SK-N-SH (cell line): Measurements from ENCODE around the gene C14orf119. TPM values are rescaled to one million over a fixed set of nuclear protein-coding genes. Genes with fewer than 3 reads are reported as not detected.

Source experiments
- CTCF ChIA-PET: fragments of 300-600, 350-600 bp; formaldehyde crosslinking; extraction: SDS; loops from one replicate; lab custom pipeline; 2021; lab: Yijun Ruan, JAX
- POLR2A ChIA-PET: fragments of 350-600 bp; sonication (Branson Sonifier 250); formaldehyde crosslinking; extraction: SDS; loops from one replicate; lab custom pipeline; 2020; ENCODE audit warnings: antibody characterized with exemption, inconsistent platforms; lab: Yijun Ruan, JAX
- DNase-seq: peaks from one replicate; pipeline ENCODE4 v3.0.0; 2012
- H2AFZ ChIP-seq: fragments of 200-600 bp; sonication (generic); 2 replicates; pipeline ENCODE4 v1.8.1; 2016; ENCODE audit warnings: antibody characterized with exemption, mild to moderate bottlenecking, low read depth
- H3F3A ChIP-seq: fragments of 200-600 bp; sonication (generic); replicated peaks from 2 replicates; pipeline ENCODE3; 2016; ENCODE audit warnings: antibody characterized with exemption, mild to moderate bottlenecking; ENCODE audit not compliant: insufficient read depth
- H3K27ac ChIP-seq, 2 experiments: fragments of 200-500 bp in 1 of 2; fragments of 200-600 bp in 1 of 2; sonication (Bioruptor generic) in 1 of 2; sonication (generic), shearing (Covaris generic) in 1 of 2; 2 replicates each; pipeline versions ENCODE4 v1.5.1 to v1.6.1; 2014 to 2016; ENCODE audit warnings: low read depth in 2 of 2, inconsistent platforms in 1 of 2, low read length in 1 of 2, mild to moderate bottlenecking in 1 of 2, mixed read lengths in 1 of 2
- H3K27me3 ChIP-seq: fragments of 200-600 bp; sonication (generic), shearing (Covaris generic); 2 replicates; pipeline ENCODE4 v1.6.1; 2016; ENCODE audit warnings: mixed run types; ENCODE audit not compliant: insufficient read depth
- H3K36me3 ChIP-seq, 2 experiments: fragments of 200-500 bp in 1 of 2; fragments of 200-600 bp in 1 of 2; sonication (Bioruptor generic) in 1 of 2; sonication (generic) in 1 of 2; replicated peaks in 1 of 2; 2 replicates each; pipeline versions ENCODE3 to v1.5.1; 2014 to 2016; ENCODE audit warnings: low read length in 1 of 2, mild to moderate bottlenecking in 1 of 2; ENCODE audit not compliant: insufficient read depth in 2 of 2, control insufficient read depth in 1 of 2
- H3K4me1 ChIP-seq, 2 experiments: fragments of 200-500 bp in 1 of 2; fragments of 200-600 bp in 1 of 2; sonication (Bioruptor generic) in 1 of 2; sonication (generic), shearing (Covaris generic) in 1 of 2; 2 replicates each; pipeline versions ENCODE4 v1.5.1 to v1.6.1; 2014 to 2016; ENCODE audit warnings: low read depth in 1 of 2, low read length in 1 of 2, mixed run types in 1 of 2; ENCODE audit not compliant: insufficient read depth in 2 of 2, control insufficient read depth in 1 of 2
- H3K4me2 ChIP-seq: fragments of 200-600 bp; sonication (generic), shearing (Covaris generic); 2 replicates; pipeline ENCODE4 v1.6.1; 2017; ENCODE audit warnings: mixed run types
- H3K4me3 ChIP-seq, 2 experiments: fragments of 200-500 bp in 1 of 2; fragments of 200-600 bp in 1 of 2; sonication (Bioruptor generic) in 1 of 2; sonication (generic), shearing (Covaris generic) in 1 of 2; 2 replicates each; pipeline versions ENCODE4 v1.5.1 to v1.8.1; 2014 to 2016; ENCODE audit warnings: low read depth in 2 of 2, inconsistent platforms in 1 of 2, low read length in 1 of 2, mild to moderate bottlenecking in 1 of 2, mixed read lengths in 1 of 2, moderate library complexity in 1 of 2
- H3K79me2 ChIP-seq: fragments of 200-600 bp; sonication (generic); 2 replicates; pipeline ENCODE4 v1.8.1; 2017; ENCODE audit warnings: mild to moderate bottlenecking; ENCODE audit not compliant: insufficient read depth
- H3K9ac ChIP-seq: fragments of 200-600 bp; sonication (generic); 2 replicates; pipeline ENCODE4 v1.6.1; 2017; ENCODE audit warnings: mixed run types
- H3K9me2 ChIP-seq: fragments of 200-600 bp; sonication (generic); 2 replicates; pipeline ENCODE4 v1.6.1; 2017; ENCODE audit warnings: mixed run types
- H3K9me3 ChIP-seq: fragments of 200-600 bp; sonication (generic); 2 replicates; pipeline ENCODE4 v1.6.1; 2017; ENCODE audit warnings: mixed run types, mild to moderate bottlenecking, moderate library complexity
- H4K20me1 ChIP-seq: fragments of 200-600 bp; sonication (generic); 2 replicates; pipeline ENCODE4 v1.6.1; 2017; ENCODE audit warnings: mild to moderate bottlenecking, mixed run types; ENCODE audit not compliant: insufficient read depth
- CHD2 ChIP-seq: fragments of 150-350 bp; IDR thresholded peaks from 2 replicates; pipeline ENCODE4 v1.6.1; 2018; ENCODE audit warnings: low read length; ENCODE audit not compliant: partially characterized antibody
- CTCF ChIP-seq: fragments of 200-600 bp; sonication (generic); IDR thresholded peaks from 2 replicates; pipeline ENCODE4 v1.6.1; 2017; ENCODE audit warnings: antibody characterized with exemption, mild to moderate bottlenecking, moderate library complexity
- ELF1 ChIP-seq: IDR thresholded peaks from 2 replicates; pipeline ENCODE4 v1.4.0; 2012
- NFIC ChIP-seq: IDR thresholded peaks from 2 replicates; pipeline ENCODE4 v1.4.0; 2012; ENCODE audit warnings: borderline replicate concordance
- RCOR1 ChIP-seq: fragments of 150-350 bp; IDR thresholded peaks from 2 replicates; pipeline ENCODE4 v1.6.1; 2017; ENCODE audit warnings: antibody characterized with exemption, low read length
- REST ChIP-seq: IDR thresholded peaks from 2 replicates; pipeline ENCODE4 v1.6.1; 2012; ENCODE audit warnings: mild to moderate bottlenecking, low read depth, low read length, moderate library complexity
- RXRA ChIP-seq: IDR thresholded peaks from 2 replicates; pipeline ENCODE4 v1.4.0; 2012; ENCODE audit warnings: low read depth, mild to moderate bottlenecking, borderline replicate concordance
- SIN3A ChIP-seq: IDR thresholded peaks from 2 replicates; pipeline ENCODE4 v1.6.1; 2012; ENCODE audit warnings: low read depth, mild to moderate bottlenecking, low read length, moderate library complexity, borderline replicate concordance
- WGBS: methylation state at CpG from one replicate; pipeline ENCODE4 v1.1.6; 2017; ENCODE audit warnings: low lambda C conversion rate; 5-methylcytosine and 5-hydroxymethylcytosine counted together
- polyA plus RNA-seq, 3 experiments: library from polyadenylated mRNA; depleted of rRNA; stranded (reverse); fragments of >200 nt; gene quantifications; 2 replicates each; pipeline ENCODE4 v1.2.3, GENCODE V29; 2012

Gene C14orf119
- polyA plus RNA-seq, 1 of the 3 experiments (the other 2 are of a cell fraction) = 55.2 TPM

GRCh38 chr14:23104070-23104590, 8.8 kb downstream of the C14orf119 start (continued):
- no peak for TF ChIP-seq SIN3A
- no peak for TF ChIP-seq NFIC
- no peak for TF ChIP-seq RXRA
- TF ChIP-seq REST = no peak
- no peak for TF ChIP-seq ELF1

- 64% methylated on average over 11 of the region's 11 CpGs for WGBS
- Histone ChIP-seq H3K36me3 (no peaks in the 10 kb centered on the region), H3K9me2 (no peaks in the 10 kb centered on the region), H3K9me3 (no peaks in the 10 kb centered on the region), H2AFZ (no peak within 1 kb of the TSS), H3K4me3 (no peak within 1 kb of the TSS), H3K27ac (no peak within 1 kb of the TSS), H3K27me3 (no peaks in the 10 kb centered on the region; the same call in 1 of the 2 replicates), H3K4me2 (no peak within 1 kb of the TSS), H3K79me2 (no peaks in the 10 kb centered on the region), H3K9ac (no peak within 1 kb of the TSS), H3F3A (no peaks in the 10 kb centered on the region), H4K20me1 (0 out of 2 replicates have a peak, but pooled peaks cover under 1% of the 10 kb centered on the region), H3K4me1 (no peaks in the 10 kb centered on the region)
- DNase-seq = no peak
- TF ChIP-seq CHD2 (no peak), RCOR1 (no peak), CTCF (no peak)
- CTCF ChIA-PET = interaction anchor here (1.0 to 1.7 kb wide), 3 partner anchors 11 to 17 kb away, joined by 3 to 6 read pairs (median 3); no protein-coding TSS in a partner anchor
- POLR2A ChIA-PET = no interaction called here
These were observed 9.5 kb downstream of the C14orf119 start, which contains the start of gene CIROP for GRCh38 chr14:23104591-23105347. Gene CIROP, minus strand, starts transcription at chr14:23104989. Its CDS starts 69 bp downstream, at chr14:23104920.
